HL-60 (cell line): ENCODE results near the gene PSTPIP1.

Experiments used
- DNase-seq, 2 experiments: peaks; one replicate each; pipeline ENCODE4 v3.0.0-alpha.2; 2010 to 2020; ENCODE audit warnings: low read depth in 1 of 2, low spot score in 1 of 2
- H3K27ac ChIP-seq: fragments of 250-450 bp; sonication (Bioruptor Pico); replicated peaks from 2 replicates; pipeline ENCODE4 v1.5.1; 2020; ENCODE audit warnings: mild to moderate bottlenecking, moderate library complexity
- H3K27me3 ChIP-seq: fragments of 250-450 bp; sonication (Bioruptor Pico); 2 replicates; pipeline ENCODE4 v1.5.1; 2021; ENCODE audit warnings: mild to moderate bottlenecking, moderate library complexity; ENCODE audit not compliant: insufficient read depth, poor library complexity, severe bottlenecking
- H3K4me3 ChIP-seq: replicated peaks from 2 replicates; pipeline ENCODE4 v1.5.1; 2011; ENCODE audit warnings: mild to moderate bottlenecking, control low read depth, low read length; ENCODE audit not compliant: insufficient read depth
- CTCF ChIP-seq: IDR thresholded peaks from one replicate; pipeline ENCODE4 v1.5.1; 2011; ENCODE audit warnings: low read length, control low read depth, inconsistent platforms; ENCODE audit not compliant: insufficient read depth
- GABPA ChIP-seq: IDR thresholded peaks from 2 replicates; pipeline ENCODE4 v1.6.1; 2012; ENCODE audit warnings: low read depth
- POLR2AphosphoS5 ChIP-seq: IDR thresholded peaks from 2 replicates; pipeline ENCODE4 v1.6.1; 2012; ENCODE audit warnings: low read depth
- REST ChIP-seq: IDR thresholded peaks from 2 replicates; pipeline ENCODE4 v1.6.1; 2012; ENCODE audit warnings: low read depth; ENCODE audit not compliant: insufficient replicate concordance
- SPI1 ChIP-seq: IDR thresholded peaks from 2 replicates; pipeline ENCODE4 v1.6.1; 2012; ENCODE audit warnings: low read depth, mild to moderate bottlenecking, borderline replicate concordance

The PSTPIP1 gene

GRCh38 chr15:77019521-77020331, 24.8 kb downstream of the PSTPIP1 start:
- Histone ChIP-seq H3K27me3 (no peaks in the 10 kb centered on the region), H3K27ac (peak overlapping the region; percentile 62), H3K4me3 (no peak overlapping the region)
- DNase-seq: no peak
- TF ChIP-seq REST: no peak
- no peak for TF ChIP-seq SPI1
- TF ChIP-seq CTCF: no peak
- no peak for TF ChIP-seq POLR2AphosphoS5
- TF ChIP-seq GABPA: no peak

GRCh38 chr15:77020348-77021087, 25.6 kb downstream of the PSTPIP1 start:
- peak in 1 of 2 experiments; percentile 43 for DNase-seq
- Histone ChIP-seq H3K27me3 (no peaks in the 10 kb centered on the region), H3K4me3 (no peak overlapping the region), H3K27ac (no peak overlapping the region; the same call in 1 of the 2 replicates)
- TF ChIP-seq SPI1 (no peak), REST (no peak), CTCF (no peak), POLR2AphosphoS5 (no peak), GABPA (no peak)

- Histone ChIP-seq H3K4me3 (no peak overlapping the region), H3K27me3 (no peaks in the 10 kb centered on the region), H3K27ac (no peak overlapping the region)
- no peak for DNase-seq
- no peak for TF ChIP-seq CTCF
- TF ChIP-seq POLR2AphosphoS5: 0 out of 2 replicates have a peak, but pooled peaks have one; percentile 21
Observed at GRCh38 chr15:77021088-77021481, 26.2 kb downstream of the PSTPIP1 start.
